NCI-H128 (cell line): ENCODE measurements around the gene ZNF419.

ENCODE experiments used
- DNase-seq: peaks from one replicate; lab custom pipeline; 2025; ENCODE audit not compliant: unreplicated experiment; lab: John Stamatoyannopoulos, UW

The ZNF419 gene

DNA sequence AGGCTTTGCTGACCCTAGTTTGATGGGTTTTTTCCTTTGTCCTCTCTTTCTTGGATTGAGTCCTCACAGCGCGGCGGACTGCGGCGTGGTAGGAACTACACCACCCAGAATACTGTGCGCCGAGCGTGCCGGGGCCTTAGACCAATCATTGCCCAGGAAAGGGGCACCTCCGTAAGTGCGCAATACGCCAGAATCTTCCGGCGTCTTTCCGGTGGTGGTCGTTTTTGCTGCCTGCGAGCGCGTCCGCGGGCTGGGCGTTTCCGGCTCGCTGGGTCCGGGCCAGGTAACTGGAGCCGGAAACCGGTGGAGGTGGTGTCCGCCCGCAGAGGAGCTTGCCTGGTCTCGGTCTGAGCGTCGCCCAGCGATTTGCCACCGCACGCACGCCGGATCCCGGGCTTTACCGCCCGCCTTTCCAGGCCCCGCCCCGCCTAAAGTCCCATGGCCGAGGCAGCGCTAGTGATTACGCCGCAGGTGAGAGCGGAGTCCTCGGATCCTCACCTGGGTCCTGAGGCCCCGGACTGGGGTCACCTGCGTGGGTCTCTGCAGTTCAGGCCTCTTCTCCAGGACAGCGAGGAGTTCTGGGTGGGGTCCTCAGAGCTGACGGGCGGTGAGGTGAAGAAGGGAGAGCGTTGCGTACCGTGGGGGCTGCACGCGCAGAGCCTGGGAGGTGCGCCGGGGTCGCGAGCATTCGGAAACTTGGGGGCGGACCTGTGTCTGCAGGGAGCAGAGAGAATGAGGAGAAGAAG lies 39.8 kb downstream of the ZNF419 start, which contains the start of gene ZNF549:
TSS of gene ZNF549 (plus strand) at position 221 of the 746 bp plus-strand sequence. CDS start at position 439, 218 bp downstream.
- peak; percentile 89 for DNase-seq

DNA sequence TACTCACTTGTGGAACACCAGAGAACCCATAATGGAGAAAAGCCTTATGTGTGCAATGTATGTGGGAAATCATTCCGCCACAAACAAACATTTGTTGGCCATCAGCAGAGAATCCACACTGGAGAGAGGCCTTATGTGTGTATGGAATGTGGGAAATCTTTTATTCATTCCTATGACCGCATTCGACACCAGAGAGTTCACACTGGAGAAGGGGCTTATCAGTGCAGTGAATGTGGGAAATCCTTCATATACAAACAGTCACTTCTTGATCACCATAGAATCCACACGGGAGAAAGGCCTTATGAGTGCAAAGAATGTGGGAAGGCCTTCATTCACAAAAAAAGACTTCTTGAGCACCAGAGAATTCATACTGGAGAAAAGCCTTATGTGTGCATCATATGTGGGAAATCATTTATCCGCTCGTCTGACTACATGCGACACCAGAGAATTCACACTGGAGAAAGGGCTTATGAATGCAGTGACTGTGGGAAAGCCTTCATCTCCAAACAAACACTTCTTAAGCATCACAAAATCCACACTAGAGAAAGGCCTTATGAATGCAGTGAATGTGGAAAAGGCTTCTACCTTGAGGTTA lies 50.5 kb downstream of the ZNF419 start:
- DNase-seq: no peak
